Esophagus squamous epithelium (tissue), 4 donors: Measurements from ENCODE around the gene WDR49.

Experiments
- CTCF ChIP-seq, 6 experiments: fragments of 450-650 bp in 4 of 6; fragments of 200-600 bp in 2 of 6; sonication (generic) in 2 of 6; IDR thresholded peaks; one replicate each; pipeline ENCODE4 v1.5.1; 2016 to 2019; ENCODE audit warnings: antibody characterized with exemption in 6 of 6, mild to moderate bottlenecking in 4 of 6, moderate library complexity in 4 of 6
- POLR2A ChIP-seq, 4 donors: fragments of 450-650 bp; IDR thresholded peaks; one replicate each; pipeline ENCODE4 v1.6.1; 2017; ENCODE audit warnings: antibody characterized with exemption in 4 of 4, mild to moderate bottlenecking in 4 of 4, moderate library complexity in 3 of 4

- TF ChIP-seq CTCF (IDR thresholded peaks at IDR 0.05) = no peak
- TF ChIP-seq POLR2A (IDR thresholded peaks at IDR 0.05) = no peak
Observed at GRCh38 chr3:167575000-167575600, 78.6 kb downstream of the WDR49 start.
